HuH-7 (cell line): ENCODE measurements around the gene C1QBP.
"Not testable (repeated sequence)": the region's sequence is repeated elsewhere in the genome, so short reads cannot be mapped to it uniquely, and the experiment has no call there.

Experiments used
- DNase-seq: peaks from one replicate; pipeline ENCODE4 v3.0.0; 2011; ENCODE audit warnings: low spot score

The C1QBP gene, protein sequence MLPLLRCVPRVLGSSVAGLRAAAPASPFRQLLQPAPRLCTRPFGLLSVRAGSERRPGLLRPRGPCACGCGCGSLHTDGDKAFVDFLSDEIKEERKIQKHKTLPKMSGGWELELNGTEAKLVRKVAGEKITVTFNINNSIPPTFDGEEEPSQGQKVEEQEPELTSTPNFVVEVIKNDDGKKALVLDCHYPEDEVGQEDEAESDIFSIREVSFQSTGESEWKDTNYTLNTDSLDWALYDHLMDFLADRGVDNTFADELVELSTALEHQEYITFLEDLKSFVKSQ

DNA sequence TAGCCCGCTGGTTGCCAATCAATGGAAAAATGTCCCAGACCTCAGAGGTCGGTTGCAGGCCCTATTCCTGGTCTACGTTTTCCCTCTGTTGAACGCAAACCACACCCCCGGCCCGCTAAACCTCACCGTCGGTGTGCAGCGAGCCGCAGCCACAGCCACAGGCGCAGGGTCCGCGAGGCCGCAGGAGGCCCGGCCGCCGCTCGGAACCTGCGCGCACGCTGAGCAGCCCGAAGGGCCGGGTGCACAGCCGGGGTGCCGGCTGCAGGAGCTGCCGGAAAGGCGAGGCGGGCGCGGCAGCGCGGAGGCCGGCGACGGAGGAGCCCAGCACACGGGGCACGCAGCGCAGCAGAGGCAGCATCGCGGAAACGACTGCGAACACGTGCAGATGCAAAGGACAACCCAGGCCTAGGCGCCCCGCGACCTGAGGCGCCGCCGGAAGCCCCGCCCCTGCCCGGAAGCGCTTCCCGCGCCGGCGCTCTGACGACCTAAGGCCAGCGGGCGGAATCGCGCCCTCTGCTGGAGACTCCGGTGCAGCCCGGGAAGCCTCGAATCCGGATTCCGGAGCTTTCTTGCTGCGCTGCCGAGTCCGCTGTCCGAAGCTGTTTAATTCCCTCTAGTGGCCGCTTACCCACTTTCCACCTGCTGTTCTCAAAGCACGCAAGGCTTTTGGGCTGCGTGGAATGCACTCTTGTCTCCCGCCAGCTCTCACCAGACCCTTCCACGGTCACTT lies at the start of gene C1QBP:
Gene C1QBP, minus strand, starts transcription at position 440 of the 730 bp plus-strand sequence. Its CDS starts 82 bp downstream, at position 358.
- DNase-seq: peak; percentile 68

DNA sequence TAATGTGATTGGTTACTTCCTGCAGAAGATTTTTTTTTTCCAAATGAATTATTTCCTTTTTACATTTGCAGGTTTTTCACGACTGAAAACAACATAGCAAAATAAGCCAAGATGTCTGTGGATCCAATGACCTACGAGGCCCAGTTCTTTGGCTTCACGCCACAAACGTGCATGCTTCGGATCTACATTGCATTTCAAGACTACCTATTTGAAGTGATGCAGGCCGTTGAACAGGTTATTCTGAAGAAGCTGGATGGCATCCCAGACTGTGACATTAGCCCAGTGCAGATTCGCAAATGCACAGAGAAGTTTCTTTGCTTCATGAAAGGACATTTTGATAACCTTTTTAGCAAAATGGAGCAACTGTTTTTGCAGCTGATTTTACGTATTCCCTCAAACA lies 49.8 kb upstream of the C1QBP start:
- no peak for DNase-seq

DNA sequence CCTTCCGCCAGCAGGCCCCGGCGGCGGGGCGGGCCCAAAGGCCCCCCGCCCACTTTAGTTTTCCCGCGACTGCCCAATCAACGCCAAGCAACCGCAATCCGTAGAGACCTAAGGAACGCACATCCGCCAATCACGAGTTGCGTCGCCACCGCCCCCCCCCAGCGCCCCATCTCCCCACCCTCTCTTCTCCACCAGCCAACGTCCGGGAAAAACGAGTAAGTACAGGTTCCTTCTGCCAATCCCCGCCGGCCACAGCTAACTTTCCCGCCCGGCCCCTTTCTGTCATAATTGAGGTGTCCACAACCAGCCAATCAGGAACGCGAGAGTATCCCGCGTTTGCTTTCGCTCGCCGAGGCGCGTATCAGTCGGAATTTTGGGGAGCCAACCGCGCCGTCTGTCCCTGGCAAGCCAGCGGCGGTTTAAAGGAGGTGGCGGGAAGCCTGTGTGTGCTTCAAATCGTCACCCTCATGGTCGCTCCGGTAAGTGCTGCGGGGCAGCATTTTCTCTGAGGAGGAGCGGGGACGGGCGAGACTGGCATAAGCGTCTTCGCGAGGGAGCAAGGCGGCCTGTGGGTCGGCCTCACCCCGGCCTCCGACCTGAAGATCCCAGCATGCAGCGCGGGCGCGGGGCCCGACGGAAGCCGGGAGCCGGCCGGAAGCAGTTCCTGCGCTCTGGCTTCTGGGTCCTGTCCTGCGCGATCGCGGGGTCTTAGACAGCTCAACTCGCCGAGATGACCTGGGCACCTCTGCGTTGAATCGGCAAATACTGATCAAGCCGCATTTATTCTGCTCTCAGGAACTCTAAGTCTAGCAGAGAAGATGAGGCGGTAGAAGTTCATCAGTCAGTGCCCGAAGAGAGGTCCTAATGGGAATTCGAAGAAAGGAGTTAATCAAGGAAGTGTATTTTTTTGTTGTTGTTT lies 47.5 kb upstream of the C1QBP start, which contains the start of gene MIS12:
Gene MIS12, plus strand, starts transcription at position 361 of the 919 bp plus-strand sequence. CDS start 2,297 bp downstream, outside the sequence.
- DNase-seq: peak; percentile 96

DNA sequence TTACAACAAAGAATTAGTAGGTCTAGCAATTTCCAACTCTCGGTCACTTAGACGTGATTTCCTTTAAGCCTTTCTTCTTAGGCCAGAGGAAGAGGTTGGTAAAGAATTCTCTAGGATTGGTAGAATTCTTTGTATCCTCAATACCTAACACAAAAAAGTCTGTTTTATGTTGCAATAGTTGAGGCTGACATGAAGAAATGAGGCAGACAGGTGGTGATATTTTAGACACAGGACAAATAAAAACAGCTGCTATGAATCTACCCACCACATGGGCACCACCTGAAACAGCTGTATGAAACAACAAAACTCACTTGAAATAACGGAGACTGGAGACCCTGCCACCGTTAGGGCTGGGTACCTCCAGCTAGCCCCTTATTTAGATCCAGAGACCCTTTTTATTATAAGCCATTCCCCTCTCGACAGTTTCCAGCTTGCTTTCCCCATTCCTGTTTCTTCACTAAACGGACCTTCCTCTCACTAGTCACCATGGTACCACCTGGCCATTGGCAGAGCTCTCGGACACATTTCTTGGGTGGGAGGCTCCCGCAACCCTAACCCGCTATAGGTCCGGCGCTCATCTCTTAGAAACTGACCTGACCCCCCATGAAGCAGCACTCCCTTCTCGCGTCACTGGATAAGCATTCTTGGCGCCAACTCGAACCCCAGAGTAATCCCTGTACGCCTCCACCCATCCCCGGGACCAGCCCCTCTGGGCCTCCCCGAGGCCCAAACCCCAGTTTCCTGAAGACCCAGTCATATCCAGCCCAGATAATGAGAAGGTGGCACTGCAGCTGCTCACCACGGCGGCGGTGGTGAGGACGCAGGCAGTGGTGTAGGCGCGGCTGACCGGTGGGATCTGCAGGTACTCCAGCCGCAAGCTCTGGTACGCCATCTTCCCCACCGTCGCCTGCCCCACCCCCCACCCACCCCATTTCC lies 46.6 kb upstream of the C1QBP start, which contains the start of gene DERL2:
Gene DERL2, minus strand, starts transcription at position 909 of the 936 bp plus-strand sequence. Its CDS starts 17 bp downstream, at position 892.
- DNase-seq: no peak

DNA sequence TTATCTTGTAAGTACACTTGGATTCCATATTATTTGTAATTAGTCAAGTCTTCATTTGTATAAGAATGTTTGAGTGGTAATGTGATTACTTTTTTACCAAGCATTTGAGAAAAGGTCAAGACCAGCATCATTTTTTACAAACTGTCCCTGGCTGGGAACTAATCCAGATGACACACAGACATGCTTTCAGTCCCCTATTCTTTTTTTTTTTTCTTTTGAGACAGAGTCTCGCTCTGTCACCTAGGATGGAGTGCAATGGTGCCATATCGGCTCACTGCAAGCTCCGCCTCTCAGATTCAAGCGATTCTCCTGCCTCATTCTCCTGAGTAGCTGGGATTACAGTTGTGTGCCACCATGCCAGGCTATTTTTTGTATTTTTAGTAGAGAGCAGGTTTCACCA lies 42.5 kb upstream of the C1QBP start:
- no peak for DNase-seq

DNA sequence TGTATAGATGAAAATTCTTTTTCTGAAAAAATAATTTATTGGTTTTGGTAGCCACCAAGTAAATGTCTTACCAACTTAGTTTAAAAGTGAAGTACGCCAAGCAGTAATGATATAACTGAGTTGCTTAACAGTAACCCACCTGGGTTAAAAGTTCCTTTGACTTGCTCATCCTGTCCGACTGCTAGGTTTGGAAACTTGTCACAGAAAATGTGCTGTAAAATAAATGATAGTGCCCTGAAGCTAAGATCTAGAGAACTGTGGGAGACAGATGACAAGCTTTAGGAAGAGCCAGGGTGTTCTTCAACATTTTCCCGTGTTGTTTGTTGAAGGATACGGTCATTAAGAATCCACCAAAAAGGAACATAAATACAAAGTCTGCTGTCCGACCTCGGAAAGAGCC lies 42.0 kb upstream of the C1QBP start:
- DNase-seq: no peak

DNA sequence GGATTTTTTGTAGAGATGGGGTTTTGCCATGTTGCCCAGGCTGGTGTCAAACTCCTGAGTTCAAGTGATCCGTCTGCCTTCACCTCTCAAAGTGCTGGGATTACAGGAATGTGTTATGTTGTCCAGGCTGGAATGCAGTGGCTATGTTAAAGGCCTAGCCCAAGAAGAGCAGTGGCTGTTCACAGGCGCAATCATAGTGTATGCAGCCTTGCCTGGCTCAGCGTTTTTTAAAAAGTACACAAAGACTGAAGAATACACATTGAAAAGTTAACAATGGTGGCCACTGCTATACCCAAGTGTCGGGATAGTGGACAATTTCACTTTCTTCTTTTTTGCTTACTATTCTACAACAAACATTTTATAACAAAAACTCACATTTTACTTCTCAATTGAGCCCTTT lies 40.0 kb upstream of the C1QBP start:
- DNase-seq: no peak

DNA sequence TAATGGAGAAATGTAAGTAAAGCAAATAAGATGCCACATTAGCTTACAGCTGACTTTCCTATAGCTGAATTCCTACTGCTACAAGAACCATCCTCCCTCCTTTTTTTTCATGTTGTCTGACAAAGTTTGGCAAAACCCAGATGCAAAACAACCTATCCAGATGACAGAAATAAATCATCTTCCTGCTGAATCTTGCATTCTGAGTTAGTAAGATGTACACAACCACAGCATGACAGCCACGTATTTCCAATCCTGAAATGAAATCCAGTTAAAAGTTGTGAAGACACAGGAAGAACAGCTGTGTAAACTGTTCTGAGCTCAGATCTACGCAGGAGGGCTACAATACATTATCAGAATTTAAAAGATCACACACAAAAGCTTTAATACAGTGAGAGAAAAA lies 35.0 kb upstream of the C1QBP start:
- DNase-seq: no peak

DNA sequence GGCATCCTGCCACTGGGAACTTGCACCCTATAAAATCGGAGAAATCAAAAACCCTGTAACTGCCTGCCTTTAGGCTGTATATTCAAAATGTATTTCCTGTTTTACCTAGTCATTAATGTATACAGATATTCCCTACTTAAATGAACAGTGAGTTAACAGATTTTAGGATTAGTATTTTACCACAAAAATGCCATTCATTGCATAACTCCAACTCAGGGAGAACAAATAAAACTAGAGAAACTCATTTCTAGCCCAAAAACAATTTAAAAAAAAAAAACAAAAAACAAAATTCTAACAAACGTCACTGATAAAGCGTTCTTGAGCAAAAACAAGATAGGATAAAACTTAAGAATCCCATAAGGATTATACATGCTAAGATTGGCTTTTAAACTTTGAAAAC lies 33.6 kb upstream of the C1QBP start:
- no peak for DNase-seq

DNA sequence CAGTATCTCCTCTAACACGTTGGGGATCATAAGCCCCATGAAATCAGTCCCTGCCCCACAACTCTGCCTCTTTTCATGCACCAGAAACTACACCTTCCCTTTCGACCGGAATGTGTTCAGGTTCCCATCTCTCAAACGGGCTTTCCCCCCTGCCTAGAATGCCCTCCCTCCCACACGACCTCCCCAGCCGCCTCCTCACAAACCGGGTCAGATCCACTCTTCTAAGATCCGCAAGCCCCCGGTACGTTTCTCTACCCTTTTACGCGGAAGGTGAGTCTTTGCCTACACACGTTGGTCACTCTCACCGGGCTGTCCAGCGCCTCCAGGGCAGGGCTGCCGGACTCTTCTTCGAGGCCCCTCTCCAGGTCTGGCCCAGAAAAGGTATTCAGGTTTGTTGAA lies 29.1 kb upstream of the C1QBP start:
- DNase-seq: no peak

DNA sequence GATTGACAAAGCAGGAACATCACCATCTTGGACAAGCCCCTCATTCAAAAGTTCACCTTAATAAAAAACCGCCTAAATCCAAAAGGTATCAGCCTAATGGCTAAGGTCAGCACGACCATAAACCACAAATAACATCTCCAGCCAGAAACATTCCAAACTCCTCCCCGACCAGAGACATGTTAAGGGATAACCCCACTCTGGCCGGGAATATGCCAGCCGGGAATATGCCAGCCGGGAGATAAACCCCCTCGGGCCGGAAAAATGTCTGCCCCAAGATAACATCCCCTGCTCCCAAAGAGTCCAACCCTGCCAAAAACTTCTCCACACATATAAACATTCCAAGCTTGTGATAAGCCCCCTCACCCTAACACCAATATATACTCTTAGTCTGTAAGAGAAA lies 28.5 kb upstream of the C1QBP start:
- no peak for DNase-seq

DNA sequence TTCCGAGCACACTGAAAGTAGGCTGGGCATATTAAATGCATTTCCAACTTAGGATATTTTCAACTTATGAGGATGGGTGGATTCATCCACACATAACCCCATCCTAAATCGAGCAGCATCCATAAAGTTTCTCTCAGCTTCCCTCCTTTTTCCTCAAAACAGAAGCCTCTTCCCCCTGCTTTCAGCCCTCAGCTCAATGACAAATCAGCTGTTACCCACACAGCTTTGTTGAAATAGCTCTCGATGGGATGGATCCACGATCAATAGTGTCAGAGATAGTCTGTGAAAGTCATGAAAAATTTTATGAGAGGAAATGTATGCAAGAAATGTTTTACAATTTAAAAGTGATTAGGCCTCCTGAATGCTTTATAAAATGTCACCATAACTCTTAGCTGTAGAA lies 27.3 kb upstream of the C1QBP start:
- DNase-seq: no peak

DNA sequence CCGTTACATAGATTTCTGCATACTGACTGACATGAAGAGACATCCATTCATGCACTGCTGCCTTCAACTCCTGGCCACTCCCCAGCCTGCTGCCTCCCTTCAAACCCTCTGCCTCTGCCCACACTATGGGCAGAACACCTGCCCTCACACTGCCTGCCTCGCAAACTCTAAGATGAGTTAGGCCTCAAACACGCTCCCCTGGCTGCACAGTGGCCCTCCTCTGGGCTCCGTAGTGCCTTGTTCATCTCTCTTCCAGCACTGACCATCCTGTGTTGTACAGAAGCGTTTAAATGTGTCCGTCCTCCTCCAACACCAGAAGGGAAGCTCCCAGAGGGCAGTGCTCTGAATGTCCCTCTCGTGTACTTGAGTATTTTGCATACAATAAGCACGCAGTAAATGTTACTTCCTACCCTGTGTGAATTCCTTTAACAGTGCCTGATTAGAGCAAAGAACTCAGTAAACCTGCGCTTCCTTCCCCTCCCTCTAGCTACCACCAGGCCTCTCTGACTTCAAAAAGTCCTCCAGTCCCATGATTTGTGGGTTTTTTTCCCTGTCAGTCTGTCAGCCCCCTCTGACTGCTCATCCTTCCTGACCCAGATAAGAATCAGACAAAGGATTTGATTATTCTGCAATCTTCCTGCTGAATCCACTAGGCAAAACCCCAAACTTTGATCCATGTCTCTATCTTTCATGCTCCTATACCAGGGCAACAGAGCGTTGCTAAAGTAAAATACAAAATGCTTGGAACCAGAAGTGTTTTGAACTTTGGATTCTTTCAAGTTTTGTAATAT lies 26.0 kb upstream of the C1QBP start:
- no peak for DNase-seq

DNA sequence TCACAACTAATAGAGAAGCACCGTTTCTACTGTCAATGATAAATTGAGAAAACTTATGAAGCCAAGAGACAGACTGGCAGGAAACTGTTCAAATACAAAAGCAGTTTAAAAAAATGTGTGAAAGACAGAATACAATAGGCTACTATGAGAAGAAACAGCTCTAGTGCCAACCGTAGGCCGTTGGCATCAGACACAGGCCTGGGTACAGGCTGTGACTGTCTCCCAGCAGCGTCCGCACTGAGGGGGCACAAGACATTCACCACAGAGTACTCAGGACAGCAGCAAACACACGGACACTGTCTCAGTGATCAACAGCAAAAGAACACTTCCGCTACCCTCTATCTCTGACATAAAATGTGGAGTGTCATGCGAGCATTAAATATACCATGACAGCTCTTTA lies 7.8 kb upstream of the C1QBP start:
- no peak for DNase-seq

DNA sequence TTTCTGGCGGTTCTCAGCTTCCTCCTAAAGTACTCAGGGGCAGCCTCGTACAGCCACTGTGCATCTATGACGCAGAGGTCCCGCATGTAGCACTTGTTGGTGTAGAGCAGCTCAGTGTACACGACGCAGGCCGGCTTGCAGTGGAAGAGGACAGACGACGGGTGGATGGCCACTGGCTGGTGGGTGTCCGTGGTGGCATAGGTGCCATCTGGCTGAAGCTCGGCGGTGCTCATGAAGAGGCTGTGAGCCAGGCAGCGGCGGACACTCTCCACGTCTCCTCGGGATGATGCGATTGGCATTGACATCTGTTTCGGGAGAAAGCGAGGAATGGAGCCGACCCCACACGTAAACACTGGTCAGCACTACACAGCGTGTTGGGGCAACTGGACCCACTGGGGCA lies 5.3 kb upstream of the C1QBP start:
- no peak for DNase-seq

DNA sequence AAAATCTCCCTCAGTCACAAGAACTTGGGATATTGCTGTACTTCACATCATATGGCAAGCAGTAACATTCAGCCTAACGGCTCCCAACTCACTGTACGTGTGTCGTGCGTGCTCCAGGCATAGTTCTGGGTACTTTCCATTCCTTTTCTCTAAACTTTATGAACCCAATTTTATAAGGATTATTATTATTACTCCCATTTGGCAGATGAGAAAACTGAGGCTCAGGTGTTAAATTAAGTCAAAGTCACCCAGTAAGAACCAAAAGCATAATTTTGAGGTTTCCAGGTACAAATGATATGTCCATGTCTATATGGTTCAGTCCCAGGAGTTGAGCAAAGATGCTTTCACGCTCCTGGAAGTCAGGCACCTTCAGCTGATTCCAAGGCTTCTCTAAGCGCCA lies 4.8 kb upstream of the C1QBP start:
- DNase-seq: no peak

DNA sequence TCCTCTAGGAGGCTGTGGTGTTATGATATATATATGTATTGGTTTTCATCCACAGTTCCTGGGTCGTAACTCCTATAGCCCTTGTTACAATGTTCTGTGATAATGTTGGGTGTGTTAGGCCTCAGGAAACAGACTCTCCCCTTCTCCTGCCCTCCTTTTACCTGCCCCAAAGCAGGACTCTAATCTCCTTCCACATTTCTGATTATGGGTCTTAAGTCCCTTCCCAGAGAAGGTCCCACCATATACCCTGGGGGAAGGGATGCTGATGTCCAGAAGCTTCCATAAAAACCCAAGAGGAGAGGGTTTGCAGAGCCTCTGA lies 450 bp upstream of the C1QBP start:
- no peak for DNase-seq

DNA sequence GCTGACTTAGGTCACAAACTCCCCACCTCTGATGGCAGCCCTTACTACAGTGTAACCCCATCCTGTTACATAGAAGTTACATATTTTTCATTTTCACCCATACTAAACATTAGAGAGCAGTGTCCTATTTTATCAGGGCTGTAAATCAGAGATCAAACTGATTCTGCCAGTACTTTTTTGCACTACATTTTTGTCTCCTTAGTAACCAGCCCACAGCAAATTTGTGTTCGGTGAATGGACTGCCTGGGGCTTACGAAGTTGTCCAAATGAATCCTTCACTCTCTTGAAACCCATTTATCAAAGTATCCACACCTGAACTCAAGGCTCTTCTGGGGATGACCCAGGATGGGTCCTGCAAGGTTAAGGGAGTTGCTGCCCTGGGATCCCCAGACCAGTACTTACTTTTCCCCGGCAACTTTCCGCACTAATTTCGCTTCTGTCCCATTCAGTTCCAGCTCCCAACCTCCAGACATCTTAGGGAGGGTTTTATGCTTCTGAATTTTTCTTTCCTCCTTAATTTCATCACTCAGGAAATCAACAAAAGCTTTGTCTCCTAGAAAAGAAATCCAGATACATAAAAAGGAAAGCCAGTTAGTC lies 1.1 kb downstream of the C1QBP start:
- no peak for DNase-seq

DNA sequence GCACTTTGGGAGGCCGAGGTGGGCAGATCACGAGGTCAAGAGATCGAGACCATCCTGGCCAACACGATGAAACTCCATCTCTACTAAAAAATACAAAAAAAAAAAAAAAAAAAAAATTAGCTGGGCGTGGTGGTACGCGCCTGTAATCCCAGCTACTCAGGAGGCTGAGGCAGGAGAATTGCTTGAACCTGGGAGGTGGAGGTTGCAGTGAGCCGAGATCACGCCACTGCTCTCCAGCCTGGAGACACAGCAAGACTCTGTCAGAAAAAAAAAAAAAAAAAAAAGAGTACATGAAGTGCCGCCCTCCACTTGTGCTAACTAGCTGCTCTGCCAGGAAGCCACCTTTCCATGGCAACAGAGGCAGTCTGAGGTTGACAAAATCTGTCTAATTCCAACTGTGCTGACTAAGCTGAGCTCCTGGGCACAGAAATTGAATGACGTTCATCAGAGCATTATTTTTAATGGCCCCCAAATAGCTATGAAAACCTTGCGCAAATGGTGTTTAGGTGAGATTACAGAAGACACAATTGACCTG lies 3.1 kb downstream of the C1QBP start:
- DNase-seq: not testable (repeated sequence)

DNA sequence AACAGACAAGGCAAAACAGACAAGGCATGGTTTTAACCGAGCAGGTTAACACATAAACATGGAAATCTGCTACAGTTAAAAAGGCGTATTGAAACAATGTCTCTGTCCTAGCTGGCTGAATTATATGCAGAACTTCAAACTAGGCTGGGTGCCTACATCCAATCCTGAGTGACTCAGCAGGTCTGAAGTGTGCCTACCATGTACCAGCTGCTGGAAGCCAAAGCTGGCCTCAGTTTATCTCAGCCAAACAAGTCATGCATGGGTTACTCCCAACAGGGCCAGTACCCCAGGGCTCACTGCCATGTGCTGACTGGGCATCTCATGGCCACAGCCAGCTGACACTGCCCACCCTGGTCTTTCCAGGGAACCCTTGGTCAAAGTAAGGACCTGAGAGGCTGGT lies 4.0 kb downstream of the C1QBP start:
- no peak for DNase-seq
